GM06990 (cell line): ENCODE measurements around the gene ZNF653.

Experiments used
- DNase-seq: peaks from one replicate; pipeline ENCODE4 v3.0.0-alpha.2; 2011; ENCODE audit not compliant: insufficient read length; ENCODE audit errors: extremely low read depth
- H3K27me3 ChIP-seq: replicated peaks from 2 replicates; pipeline ENCODE4 v1.6.0; 2011; ENCODE audit warnings: low read length; ENCODE audit not compliant: control insufficient read depth, insufficient read depth
- H3K36me3 ChIP-seq: 2 replicates; pipeline ENCODE4 v1.5.1; 2011; ENCODE audit warnings: low read length; ENCODE audit not compliant: control insufficient read depth, insufficient read depth
- H3K4me3 ChIP-seq: replicated peaks from 2 replicates; pipeline ENCODE4 v1.5.1; 2011; ENCODE audit warnings: low read depth, mild to moderate bottlenecking, control low read depth, low read length
- CTCF ChIP-seq: IDR thresholded peaks from 2 replicates; pipeline ENCODE4 v1.5.1; 2011; ENCODE audit warnings: low read length, control low read depth, mild to moderate bottlenecking, inconsistent platforms; ENCODE audit not compliant: insufficient read depth, poor library complexity, severe bottlenecking

Gene ZNF653

DNA sequence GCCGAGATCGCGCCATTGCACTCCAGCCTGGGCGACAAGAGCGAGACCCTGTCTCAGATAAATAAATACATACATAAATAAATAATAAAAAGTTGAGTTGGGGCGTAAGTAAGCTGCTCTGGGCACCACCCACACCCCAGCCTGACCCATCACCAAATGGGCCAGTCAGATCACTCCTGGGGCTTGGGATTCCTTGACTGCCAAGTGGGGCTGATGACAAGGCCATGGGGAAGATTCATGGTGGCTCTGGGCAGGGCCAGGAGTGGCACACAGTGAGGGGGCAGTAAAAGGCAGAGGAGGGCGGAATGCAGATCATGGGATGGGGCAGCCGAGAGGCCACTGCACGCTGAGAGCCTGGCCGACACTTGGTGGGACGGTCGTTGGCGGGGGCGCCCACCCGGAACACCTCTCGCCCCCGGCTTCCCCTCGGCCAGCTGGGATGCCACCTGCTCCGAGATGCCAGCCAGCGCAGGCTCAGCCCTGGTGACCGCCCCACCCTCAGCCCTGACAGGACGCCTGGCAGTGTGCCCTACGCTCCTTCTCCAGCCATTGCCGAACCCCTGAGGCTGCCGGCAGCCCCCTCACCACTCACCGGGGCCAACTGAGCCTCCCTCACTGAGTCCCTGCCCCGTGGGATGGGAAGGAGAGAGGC is 10.9 kb downstream of the ZNF653 start:
- no peaks in the 10 kb centered on the region for H3K27me3 ChIP-seq
- H3K36me3 ChIP-seq: peaks cover 13% of the 10 kb centered on the region
- DNase-seq: no peak
- no peak for TF ChIP-seq CTCF
- H3K4me3 ChIP-seq: no peak overlapping the region

- TF ChIP-seq CTCF: no peak
- no peak for DNase-seq
- no peaks in the 10 kb centered on the region for H3K27me3 ChIP-seq
- no peak overlapping the region for H3K4me3 ChIP-seq
- H3K36me3 ChIP-seq: peaks cover 3% of the 10 kb centered on the region
Observed at GRCh38 chr19:11489378-11489777, 16.3 kb downstream of the ZNF653 start.

DNA sequence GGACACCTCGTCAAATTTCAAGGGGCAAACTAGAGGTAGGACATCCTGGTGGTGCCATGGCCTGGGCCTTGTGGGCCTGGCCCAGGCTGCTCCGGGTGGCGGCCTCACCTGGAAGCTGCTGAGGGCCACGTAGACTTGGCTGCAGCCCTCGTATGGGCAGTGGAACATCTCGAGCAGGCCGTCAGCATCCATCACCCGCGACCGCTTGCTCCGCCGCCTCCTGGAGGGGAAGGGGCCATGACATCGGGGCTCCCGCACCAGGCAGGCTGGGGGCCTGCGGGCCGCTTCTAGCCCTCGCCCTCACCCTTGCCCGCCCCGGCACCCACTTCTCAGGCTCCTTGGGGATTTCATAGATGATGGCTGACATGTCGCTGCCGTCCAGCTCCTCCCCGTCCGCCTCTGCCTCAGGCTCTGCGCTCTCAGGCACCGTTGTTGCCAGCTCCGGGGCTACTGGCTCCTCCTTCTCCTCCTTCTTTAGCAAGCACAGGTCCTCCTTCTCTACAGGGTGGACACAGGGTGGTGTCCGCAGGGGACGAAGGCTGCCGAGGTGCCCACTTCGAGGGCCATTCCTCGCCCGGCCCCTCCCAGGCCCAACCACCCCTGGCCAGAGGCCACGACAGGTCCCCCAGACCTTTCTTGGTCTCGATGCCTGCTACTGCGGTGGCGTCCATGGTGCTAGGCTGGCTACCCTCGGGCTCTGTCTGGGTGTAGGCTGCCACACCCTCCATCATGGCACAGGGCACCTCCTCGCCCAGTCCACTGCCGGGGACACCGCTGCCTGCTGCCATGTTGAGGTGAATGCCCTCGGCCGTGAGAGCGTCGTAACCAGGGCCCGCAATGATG is 18.8 kb downstream of the ZNF653 start:
- H3K36me3 ChIP-seq: peaks cover 3% of the 10 kb centered on the region
- TF ChIP-seq CTCF: no peak
- no peak for DNase-seq
- no peaks in the 10 kb centered on the region for H3K27me3 ChIP-seq
- H3K4me3 ChIP-seq: no peak overlapping the region

- Histone ChIP-seq H3K27me3 (no peaks in the 10 kb centered on the region), H3K36me3 (peaks cover 3% of the 10 kb centered on the region; the same call in 1 of the 2 replicates), H3K4me3 (no peak overlapping the region)
- no peak for DNase-seq
- no peak for TF ChIP-seq CTCF
Observed at GRCh38 chr19:11485245-11485837, 20.3 kb downstream of the ZNF653 start.

DNA sequence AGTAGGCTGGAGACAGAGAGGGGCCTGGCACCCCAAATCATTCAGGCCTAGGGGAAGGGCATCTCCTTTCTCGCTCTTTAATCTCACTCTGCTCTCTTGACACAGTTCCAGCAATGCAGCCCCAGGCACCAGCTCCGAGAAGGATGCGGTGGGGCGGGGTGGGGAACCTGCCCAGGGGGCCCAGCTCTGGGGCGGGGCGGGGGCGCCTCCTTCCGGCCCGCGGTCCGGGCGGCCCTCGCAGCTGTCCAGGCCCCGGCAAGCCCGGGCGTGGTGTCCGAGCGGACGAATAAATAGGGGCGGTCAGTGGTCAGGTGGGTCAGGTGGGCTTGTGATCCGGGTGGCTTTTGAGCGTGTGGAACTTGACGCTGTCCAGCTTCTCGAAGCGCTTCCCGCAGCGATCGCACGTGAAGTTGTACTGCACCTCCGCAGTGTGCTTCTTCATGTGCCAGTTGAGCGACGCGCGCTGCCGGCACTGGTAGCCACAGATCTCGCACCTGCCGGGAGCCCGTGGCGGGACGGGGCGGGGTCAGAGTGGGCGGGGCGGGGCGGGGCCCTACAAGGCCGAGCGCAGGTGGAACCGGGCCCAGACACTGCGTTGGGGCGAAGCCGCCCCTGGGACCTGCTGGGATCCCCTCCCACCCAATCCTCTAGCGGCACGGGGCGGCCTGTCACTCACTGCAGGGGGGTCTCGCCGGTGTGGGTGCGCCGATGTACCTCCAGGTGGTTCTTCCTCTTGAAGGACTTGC is 22.1 kb downstream of the ZNF653 start:
- Histone ChIP-seq H3K27me3 (no peaks in the 10 kb centered on the region), H3K36me3 (peaks cover 3% of the 10 kb centered on the region; the same call in 1 of the 2 replicates), H3K4me3 (no peak overlapping the region)
- TF ChIP-seq CTCF: no peak
- DNase-seq: no peak
